KOPT-K1 (cell line): ENCODE results near the gene GABPB1.

ENCODE experiments used
- H3K27ac ChIP-seq: fragments of 200-600 bp; sonication (generic); 2 replicates; pipeline ENCODE4 v1.5.1; 2016; ENCODE audit warnings: antibody characterized with exemption, mild to moderate bottlenecking, low read depth, low read length; ENCODE audit not compliant: poor library complexity, severe bottlenecking
- H3K36me3 ChIP-seq: fragments of 200-600 bp; sonication (generic); 2 replicates; pipeline ENCODE4 v1.5.1; 2017; ENCODE audit warnings: antibody characterized with exemption, mild to moderate bottlenecking, low read length, moderate library complexity; ENCODE audit not compliant: insufficient read depth
- H3K9me3 ChIP-seq: fragments of 200-600 bp; sonication (generic); 2 replicates; pipeline ENCODE4 v1.5.1; 2017; ENCODE audit warnings: antibody characterized with exemption, low read length, mild to moderate bottlenecking; ENCODE audit not compliant: insufficient read depth, poor library complexity, severe bottlenecking

The GABPB1 gene

GRCh38 chr15:50320504-50320903, 34.5 kb downstream of the GABPB1 start:
- H3K27ac ChIP-seq: no peak overlapping the region
- H3K36me3 ChIP-seq: no peaks in the 10 kb centered on the region
- H3K9me3 ChIP-seq: no peaks in the 10 kb centered on the region

GRCh38 chr15:50318697-50319096, 36.3 kb downstream of the GABPB1 start:
- no peak overlapping the region for H3K27ac ChIP-seq
- no peaks in the 10 kb centered on the region for H3K9me3 ChIP-seq
- no peaks in the 10 kb centered on the region for H3K36me3 ChIP-seq

GRCh38 chr15:50315814-50316630, 39.0 kb downstream of the GABPB1 start:
- Histone ChIP-seq H3K36me3 (no peaks in the 10 kb centered on the region), H3K9me3 (no peaks in the 10 kb centered on the region), H3K27ac (no peak overlapping the region)

- H3K36me3 ChIP-seq: peaks cover 9% of the 10 kb centered on the region
- H3K9me3 ChIP-seq: peaks cover 12% of the 10 kb centered on the region
- no peak overlapping the region for H3K27ac ChIP-seq
Measured at GRCh38 chr15:50312636-50313035, 42.4 kb downstream of the GABPB1 start.

- no peak overlapping the region for H3K27ac ChIP-seq
- H3K9me3 ChIP-seq: peaks cover 16% of the 10 kb centered on the region
- peaks cover 36% of the 10 kb centered on the region for H3K36me3 ChIP-seq
Measured at GRCh38 chr15:50307799-50308198, 47.2 kb downstream of the GABPB1 start.

GRCh38 chr15:50304836-50305235, 50.2 kb downstream of the GABPB1 start:
- Histone ChIP-seq H3K9me3 (peaks cover 16% of the 10 kb centered on the region), H3K36me3 (peaks cover 65% of the 10 kb centered on the region), H3K27ac (no peak overlapping the region)

- Histone ChIP-seq H3K27ac (no peak overlapping the region), H3K36me3 (peaks cover 77% of the 10 kb centered on the region), H3K9me3 (peaks cover 4% of the 10 kb centered on the region)
Measured at GRCh38 chr15:50302581-50302980, 52.4 kb downstream of the GABPB1 start.

- H3K36me3 ChIP-seq: peaks cover 89% of the 10 kb centered on the region
- H3K27ac ChIP-seq: no peak overlapping the region
- no peaks in the 10 kb centered on the region for H3K9me3 ChIP-seq
Measured at GRCh38 chr15:50298340-50298739, 56.7 kb downstream of the GABPB1 start.

GRCh38 chr15:50295966-50296365, 59.0 kb downstream of the GABPB1 start:
- H3K27ac ChIP-seq: no peak overlapping the region
- no peaks in the 10 kb centered on the region for H3K9me3 ChIP-seq
- H3K36me3 ChIP-seq: peaks cover 81% of the 10 kb centered on the region

- H3K9me3 ChIP-seq: no peaks in the 10 kb centered on the region
- H3K27ac ChIP-seq: no peak overlapping the region
- H3K36me3 ChIP-seq: peaks cover 70% of the 10 kb centered on the region
Measured at GRCh38 chr15:50289749-50290148, 65.2 kb downstream of the GABPB1 start.

- H3K9me3 ChIP-seq: no peaks in the 10 kb centered on the region
- H3K36me3 ChIP-seq: peaks cover 69% of the 10 kb centered on the region
- no peak overlapping the region for H3K27ac ChIP-seq
Measured at GRCh38 chr15:50287324-50288116, 67.5 kb downstream of the GABPB1 start.

GRCh38 chr15:50281427-50281826, 73.6 kb downstream of the GABPB1 start:
- H3K27ac ChIP-seq: no peak overlapping the region
- H3K36me3 ChIP-seq: peaks cover 30% of the 10 kb centered on the region
- H3K9me3 ChIP-seq: no peaks in the 10 kb centered on the region

- H3K27ac ChIP-seq: no peak overlapping the region
- no peaks in the 10 kb centered on the region for H3K9me3 ChIP-seq
- H3K36me3 ChIP-seq: peaks cover 24% of the 10 kb centered on the region
Measured at GRCh38 chr15:50280271-50280670, 74.7 kb downstream of the GABPB1 start.

- peaks cover 9% of the 10 kb centered on the region for H3K36me3 ChIP-seq
- no peak overlapping the region for H3K27ac ChIP-seq
- no peaks in the 10 kb centered on the region for H3K9me3 ChIP-seq
Measured at GRCh38 chr15:50278496-50278895, 76.5 kb downstream of the GABPB1 start.

- Histone ChIP-seq H3K27ac (no peak overlapping the region), H3K36me3 (peaks cover 9% of the 10 kb centered on the region), H3K9me3 (no peaks in the 10 kb centered on the region)
Measured at GRCh38 chr15:50277370-50277769, 77.6 kb downstream of the GABPB1 start.
